K562 (cell line): Measurements from ENCODE around the gene NRXN2. TPM values are rescaled to one million over a fixed set of nuclear protein-coding genes. Genes with fewer than 3 reads are reported as not detected.

Source experiments
- ATAC-seq: fragments of 200-7000 bp; cut with Tn5 transposase; 3 replicates; pipeline ENCODE4 v1.9.1; 2020; ENCODE audit warnings: moderate library complexity
- BruUV-seq: library from RNA; stranded (reverse); fragments of 400-500 nt; replicated peaks from 2 replicates; lab custom pipeline; 2021; lab: Mats Ljungman, UMichigan
- CTCF ChIA-PET: fragments of 300-600 bp; formaldehyde crosslinking; extraction: SDS; loops from one replicate; lab custom pipeline; 2021; ENCODE audit warnings: low intra/inter-chr PET ratio; lab: Yijun Ruan, JAX
- POLR2A ChIA-PET: fragments of 300-600, 350-650 bp; sonication (Branson Sonifier 250); formaldehyde crosslinking; extraction: SDS; loops from one replicate; lab custom pipeline; 2021; ENCODE audit warnings: antibody characterized with exemption, inconsistent platforms; lab: Yijun Ruan, JAX
- DNase-seq, 4 experiments: peaks; one replicate each; pipeline versions ENCODE4 v3.0.0 to v3.0.0-alpha.2; 2011 to 2018; ENCODE audit warnings: low spot score in 3 of 4, mixed read lengths in 3 of 4; ENCODE audit errors: extremely low read depth in 1 of 4
- FAIRE-seq: peaks from 2 replicates; lab custom pipeline; 2011; peaks lifted over from hg19 to GRCh38; lab: Jason Lieb, UNC
- H2AFZ ChIP-seq: 2 replicates; pipeline ENCODE4 v1.6.0; 2011; ENCODE audit warnings: low read depth, low read length, control low read depth, inconsistent platforms
- H3K27ac ChIP-seq: fragments of 200-600 bp; 3 replicates; pipeline ENCODE4 v1.8.0; 2011; ENCODE audit warnings: low read depth, mild to moderate bottlenecking, control low read depth, inconsistent platforms, low read length, moderate library complexity, mixed read lengths; ENCODE audit errors: extremely low read depth
- H3K27me3 ChIP-seq, 2 experiments: fragments of 300-600 bp in 1 of 2; 2 replicates in 1 of 2; 3 replicates in 1 of 2; pipeline versions ENCODE4 v1.6.0 to v1.8.0; 2011; ENCODE audit warnings: inconsistent platforms in 2 of 2, low read length in 2 of 2, mild to moderate bottlenecking in 1 of 2, mixed read lengths in 1 of 2, moderate library complexity in 1 of 2; ENCODE audit not compliant: control insufficient read depth in 2 of 2, insufficient read depth in 2 of 2
- H3K36me3 ChIP-seq: fragments of 300-600 bp; 3 replicates; pipeline ENCODE4 v1.8.0; 2011; ENCODE audit warnings: mild to moderate bottlenecking, low read length, inconsistent platforms; ENCODE audit not compliant: control insufficient read depth, insufficient read depth
- H3K4me1 ChIP-seq, 2 experiments: fragments of 200-600 bp in 1 of 2; replicated peaks in 1 of 2; 2 replicates in 1 of 2; 3 replicates in 1 of 2; pipeline versions ENCODE4 v1.5.1 to v1.8.0; 2011; ENCODE audit warnings: inconsistent platforms in 2 of 2, low read length in 2 of 2, mild to moderate bottlenecking in 1 of 2, mixed read lengths in 1 of 2, moderate library complexity in 1 of 2; ENCODE audit not compliant: control insufficient read depth in 2 of 2, insufficient read depth in 2 of 2
- H3K4me2 ChIP-seq: 2 replicates; pipeline ENCODE4 v1.6.1; 2011; ENCODE audit warnings: low read length, control low read depth, inconsistent platforms, mixed read lengths; ENCODE audit not compliant: insufficient read depth
- H3K4me3 ChIP-seq: fragments of 200-600 bp; sonication (generic), shearing (Covaris generic); 2 replicates; pipeline ENCODE4 v1.5.1; 2016; ENCODE audit warnings: control low read depth, inconsistent platforms
- H3K79me2 ChIP-seq: fragments of 200-600 bp; 3 replicates; pipeline ENCODE4 v1.8.0; 2011; ENCODE audit warnings: low read length, inconsistent platforms; ENCODE audit not compliant: control insufficient read depth, insufficient read depth
- H3K9ac ChIP-seq, 2 experiments: 2 replicates each; pipeline versions ENCODE4 v1.6.0 to v1.6.1; 2011; ENCODE audit warnings: low read depth in 2 of 2, low read length in 2 of 2, control low read depth in 1 of 2, inconsistent platforms in 1 of 2, mild to moderate bottlenecking in 1 of 2, mixed read lengths in 1 of 2; ENCODE audit not compliant: insufficient read depth in 1 of 2
- H3K9me1 ChIP-seq: one replicate; pipeline ENCODE4 v1.6.0; 2011; ENCODE audit warnings: inconsistent platforms, mild to moderate bottlenecking, low read length, moderate library complexity; ENCODE audit not compliant: control insufficient read depth, insufficient read depth
- H3K9me3 ChIP-seq: replicated peaks from 2 replicates; pipeline ENCODE4 v1.5.1; 2011; ENCODE audit warnings: low read depth, low read length, inconsistent platforms; ENCODE audit not compliant: control insufficient read depth, insufficient read depth
- H4K20me1 ChIP-seq: replicated peaks from 2 replicates; pipeline ENCODE4 v1.6.1; 2011; ENCODE audit warnings: low read length, inconsistent platforms, mixed read lengths; ENCODE audit not compliant: control insufficient read depth, insufficient read depth
- EGR1 ChIP-seq: fragments of 450-650 bp; conservative IDR thresholded peaks from 2 replicates; pipeline ENCODE4 v1.6.1; 2017; ENCODE audit warnings: mild to moderate bottlenecking
- GMEB1 ChIP-seq: fragments of 250-450 bp; sonication (Bioruptor Pico); IDR thresholded peaks from 2 replicates; pipeline ENCODE4 v1.4.0; 2020; ENCODE audit warnings: mild to moderate bottlenecking
- GTF2E2 ChIP-seq: fragments of 200-800 bp; sonication (Bioruptor generic); IDR thresholded peaks from 2 replicates; pipeline ENCODE4 v1.6.1; 2016; ENCODE audit warnings: missing genetic modification characterization, missing compliant biosample characterization
- MBD1 ChIP-seq: fragments of 250-450 bp; sonication (Bioruptor Pico); IDR thresholded peaks from 2 replicates; pipeline ENCODE4 v1.8.0; 2022; ENCODE audit warnings: inconsistent platforms
- MECOM ChIP-seq: fragments of 250-450 bp; sonication (Bioruptor Pico); IDR thresholded peaks from 2 replicates; pipeline ENCODE4 v1.8.0; 2022; ENCODE audit warnings: inconsistent platforms
- MEF2D ChIP-seq: conservative IDR thresholded peaks from 2 replicates; pipeline ENCODE4 v1.6.1; 2016; ENCODE audit warnings: low read depth, missing genetic modification characterization, missing compliant biosample characterization
- NFIX ChIP-seq: fragments of 250-450 bp; sonication (Bioruptor Pico); IDR thresholded peaks from 2 replicates; pipeline ENCODE4 v1.4.0; 2020; ENCODE audit warnings: low read depth, mild to moderate bottlenecking, moderate library complexity
- TARDBP ChIP-seq: fragments of 450-650 bp; IDR thresholded peaks from 2 replicates; pipeline ENCODE4 v1.6.1; 2016
- ZNF551 ChIP-seq: fragments of 250-450 bp; sonication (Bioruptor Pico); IDR thresholded peaks from 2 replicates; pipeline ENCODE4 v1.5.0; 2021; ENCODE audit warnings: mild to moderate bottlenecking, moderate library complexity
- ZNF584 ChIP-seq: fragments of 200-800 bp; sonication (Bioruptor generic); IDR thresholded peaks from 2 replicates; pipeline ENCODE4 v1.6.1; 2016; ENCODE audit warnings: low read depth, mild to moderate bottlenecking, missing genetic modification characterization, missing compliant biosample characterization
- ZNF707 ChIP-seq: fragments of 250-450 bp; sonication (Bioruptor Pico); conservative IDR thresholded peaks from 2 replicates; pipeline ENCODE4 v1.8.0; 2022; ENCODE audit warnings: inconsistent platforms, mild to moderate bottlenecking, moderate library complexity
- ZNF766 ChIP-seq: fragments of 200-800 bp; sonication (Bioruptor generic); conservative IDR thresholded peaks from 2 replicates; pipeline ENCODE4 v1.6.1; 2016; ENCODE audit warnings: missing genetic modification characterization, missing compliant biosample characterization
- WGBS: fragments of 100-300 bp; shearing (Covaris generic); methylation state at CpG from one replicate; pipeline ENCODE4 v1.1.6; 2016; ENCODE audit warnings: low coverage, mixed read lengths; ENCODE audit not compliant: insufficient coverage; ENCODE audit errors: missing lambda C conversion rate; 5-methylcytosine and 5-hydroxymethylcytosine counted together
- in situ Hi-C: fragments of 300-500 bp; cut with MboI; formaldehyde crosslinking; loops from 4 replicates; pipeline ENCODE4 v1.15.0; 2018; ENCODE audit warnings: inconsistent platforms, mixed read lengths
- intact Hi-C: fragments of 100-400 bp; cut with micrococcal nuclease; formaldehyde crosslinking; loops from 2 replicates; pipeline ENCODE4 v1.14.2; 2022
- polyA plus RNA-seq, 8 experiments: library from polyadenylated mRNA; depleted of rRNA in 4 of 8; stranded (reverse) in 5 of 8; unstranded in 3 of 8; fragments of >200 nt; fragmentation: Nextera tagmentation in 2 of 8; fragmentation: Illumina TruSeq in 1 of 8; extraction: Ambion mirVana in 2 of 8; extraction: Trizol in 1 of 8; gene quantifications; 2 replicates each; pipeline versions ENCODE4 v1.2.1 to v1.2.3, GENCODE V29; 2011 to 2014; ENCODE audit warnings: inconsistent platforms in 1 of 8, missing spikeins in 1 of 8
- total RNA-seq, 7 experiments: library from RNA; depleted of rRNA in 6 of 7; stranded (reverse); fragments of >200 nt in 6 of 7; fragmentation: Illumina TruSeq in 2 of 7; extraction: Trizol in 2 of 7; gene quantifications; 2 replicates each; pipeline versions ENCODE4 v1.2.1 to v1.2.3, GENCODE V29; 2011 to 2021; ENCODE audit warnings: low replicate concordance in 1 of 7
- TF ChIP-seq, protein P1 (sequence below): fragments of 150-350 bp; IDR thresholded peaks from 2 replicates; pipeline ENCODE4 v1.6.1; 2014; ENCODE audit warnings: low read depth, mild to moderate bottlenecking, low read length, borderline replicate concordance

The NRXN2 gene
- total and polyA plus RNA-seq, 9 of the 15 experiments (the other 6 are each of a cell fraction or from before 2014, with no cell fraction given): 0.07 to 0.47 (median 0.15) TPM; not detected in 4

- ChIA-PET POLR2A (no interaction called here), CTCF (no interaction called here)
- H3K4me2 ChIP-seq: no peak overlapping the region
- no peak for FAIRE-seq
- H3K9me1 ChIP-seq: no peaks in the 10 kb centered on the region
- no peak overlapping the region for H3K4me3 ChIP-seq
- H3K27ac ChIP-seq: no peak overlapping the region
- H3K36me3 ChIP-seq: no peaks in the 10 kb centered on the region
- in situ Hi-C loops: loop anchor here (5.0 kb wide), 1 partner anchor 298 kb away; the partner anchor contains the start of gene RPS6KA4
- H3K79me2 ChIP-seq: no peaks in the 10 kb centered on the region
- no peak overlapping the region for H3K9ac ChIP-seq
- no peaks in the 10 kb centered on the region for H3K9me3 ChIP-seq
- intact Hi-C loops: loop anchor here (5.0 to 10.0 kb wide), 2 partner anchors 70 to 87 kb away; partner anchors contain the start of genes NRXN2 and RASGRP2
- no peak for ATAC-seq
- H2AFZ ChIP-seq: no peak overlapping the region; the same call in 1 of the 2 replicates
- H3K4me1 ChIP-seq: peaks cover 41 to 44% of the 10 kb centered on the region in 2 experiments
- H4K20me1 ChIP-seq: peaks cover 1% of the 10 kb centered on the region; the same call in 1 of the 2 replicates
- WGBS: 27% methylated on average over 10 of the region's 13 CpGs
- no TSS peak for BruUV-seq
- no peak for DNase-seq
- peaks cover 0 to 4% of the 10 kb centered on the region in 2 experiments; a peak in 1 of 5 replicates for H3K27me3 ChIP-seq
- TF ChIP-seq ZNF766 (no peak), NFIX (CRISPR knock-in tag) (no peak), GMEB1 (CRISPR knock-in tag) (no peak), GTF2E2 (no peak), MEF2D (tag) (no peak), TARDBP (no peak), EGR1 (no peak), MBD1 (CRISPR knock-in tag) (no peak), ZNF584 (CRISPR knock-in tag) (no peak), ZNF551 (CRISPR knock-in tag) (no peak), ZNF707 (CRISPR knock-in tag) (no peak), MECOM (no peak)
- TF ChIP-seq, protein P1, sequence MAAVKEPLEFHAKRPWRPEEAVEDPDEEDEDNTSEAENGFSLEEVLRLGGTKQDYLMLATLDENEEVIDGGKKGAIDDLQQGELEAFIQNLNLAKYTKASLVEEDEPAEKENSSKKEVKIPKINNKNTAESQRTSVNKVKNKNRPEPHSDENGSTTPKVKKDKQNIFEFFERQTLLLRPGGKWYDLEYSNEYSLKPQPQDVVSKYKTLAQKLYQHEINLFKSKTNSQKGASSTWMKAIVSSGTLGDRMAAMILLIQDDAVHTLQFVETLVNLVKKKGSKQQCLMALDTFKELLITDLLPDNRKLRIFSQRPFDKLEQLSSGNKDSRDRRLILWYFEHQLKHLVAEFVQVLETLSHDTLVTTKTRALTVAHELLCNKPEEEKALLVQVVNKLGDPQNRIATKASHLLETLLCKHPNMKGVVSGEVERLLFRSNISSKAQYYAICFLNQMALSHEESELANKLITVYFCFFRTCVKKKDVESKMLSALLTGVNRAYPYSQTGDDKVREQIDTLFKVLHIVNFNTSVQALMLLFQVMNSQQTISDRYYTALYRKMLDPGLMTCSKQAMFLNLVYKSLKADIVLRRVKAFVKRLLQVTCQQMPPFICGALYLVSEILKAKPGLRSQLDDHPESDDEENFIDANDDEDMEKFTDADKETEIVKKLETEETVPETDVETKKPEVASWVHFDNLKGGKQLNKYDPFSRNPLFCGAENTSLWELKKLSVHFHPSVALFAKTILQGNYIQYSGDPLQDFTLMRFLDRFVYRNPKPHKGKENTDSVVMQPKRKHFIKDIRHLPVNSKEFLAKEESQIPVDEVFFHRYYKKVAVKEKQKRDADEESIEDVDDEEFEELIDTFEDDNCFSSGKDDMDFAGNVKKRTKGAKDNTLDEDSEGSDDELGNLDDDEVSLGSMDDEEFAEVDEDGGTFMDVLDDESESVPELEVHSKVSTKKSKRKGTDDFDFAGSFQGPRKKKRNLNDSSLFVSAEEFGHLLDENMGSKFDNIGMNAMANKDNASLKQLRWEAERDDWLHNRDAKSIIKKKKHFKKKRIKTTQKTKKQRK: no peak
Observed at GRCh38 chr11:64654958-64655541, 67.9 kb downstream of the NRXN2 start.
